GM10847 (cell line): ENCODE results near the gene FGGY.

Experiments
- POLR2A ChIP-seq: IDR thresholded peaks from 2 replicates; pipeline ENCODE4 v1.6.1; 2011; ENCODE audit not compliant: insufficient read length; ENCODE audit errors: extremely low read depth

Gene FGGY

DNA sequence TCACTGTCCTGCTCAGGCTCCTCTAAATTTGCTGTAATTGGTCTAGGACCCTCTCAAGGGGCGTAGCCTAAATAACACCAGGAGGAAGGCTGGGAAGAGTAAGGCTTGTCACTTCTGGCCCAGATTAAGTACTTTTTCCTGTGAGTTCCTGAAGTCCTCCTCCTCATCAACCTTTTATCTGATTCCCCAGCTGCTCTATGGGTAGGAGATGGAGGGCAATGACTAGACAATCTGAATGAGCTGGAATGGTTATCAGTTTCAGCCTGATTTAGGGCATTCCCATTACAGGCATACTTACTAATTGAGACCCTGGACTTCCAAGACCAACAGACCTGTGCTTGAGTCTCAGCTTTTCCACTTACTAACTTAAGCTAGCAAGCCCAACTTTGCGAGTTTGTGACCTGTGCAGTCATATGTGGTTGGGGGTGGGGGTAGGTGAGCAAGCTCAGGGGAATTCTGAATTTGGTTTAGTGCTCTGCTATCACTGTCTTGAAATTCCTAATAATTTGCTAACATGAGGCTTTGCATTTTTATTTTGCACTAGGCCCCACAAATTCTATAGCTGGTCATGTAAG lies 18.0 kb upstream of the FGGY start:
- no peak for TF ChIP-seq POLR2A

DNA sequence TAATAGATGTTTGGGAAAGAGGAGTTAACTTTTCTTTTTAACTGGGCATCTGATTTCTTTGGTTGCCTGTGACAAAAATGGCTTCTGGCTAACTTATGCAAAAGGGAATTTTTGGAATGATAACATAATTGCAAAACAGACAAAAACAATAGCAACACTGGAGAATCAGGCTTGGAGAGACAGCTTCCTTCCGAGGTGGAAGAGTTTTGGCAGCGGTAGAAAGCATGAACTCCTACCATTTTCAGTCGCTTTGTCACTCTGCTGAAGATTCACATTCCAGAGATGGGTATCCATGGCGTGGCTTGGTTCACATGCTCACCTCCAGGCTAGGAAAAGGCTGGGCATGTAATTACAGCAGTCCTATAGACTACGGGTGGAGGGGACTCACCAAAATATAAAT lies 17.2 kb upstream of the FGGY start:
- TF ChIP-seq POLR2A = no peak

DNA sequence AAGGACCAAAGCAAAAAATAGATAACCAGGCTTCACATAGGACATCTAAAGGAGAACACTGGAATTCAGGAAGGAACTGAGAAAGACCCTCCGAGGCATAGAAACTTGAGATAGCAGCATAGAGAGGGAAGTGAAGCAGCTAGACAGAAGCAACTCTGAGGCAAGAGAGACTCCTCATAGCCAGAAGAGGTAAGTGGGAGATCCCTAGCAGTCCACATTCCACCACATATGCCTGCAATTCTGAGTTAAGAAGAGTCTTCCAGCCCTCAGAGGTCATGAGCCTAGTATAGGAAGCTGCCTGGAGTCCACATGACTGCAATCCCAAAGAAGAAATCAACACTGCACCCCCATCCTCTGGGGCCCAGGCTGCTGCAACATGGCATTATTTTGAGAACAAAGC lies 13.9 kb upstream of the FGGY start:
- TF ChIP-seq POLR2A = no peak

- no peak for TF ChIP-seq POLR2A
Observed at GRCh38 chr1:59285691-59286090, 11.2 kb upstream of the FGGY start.

DNA sequence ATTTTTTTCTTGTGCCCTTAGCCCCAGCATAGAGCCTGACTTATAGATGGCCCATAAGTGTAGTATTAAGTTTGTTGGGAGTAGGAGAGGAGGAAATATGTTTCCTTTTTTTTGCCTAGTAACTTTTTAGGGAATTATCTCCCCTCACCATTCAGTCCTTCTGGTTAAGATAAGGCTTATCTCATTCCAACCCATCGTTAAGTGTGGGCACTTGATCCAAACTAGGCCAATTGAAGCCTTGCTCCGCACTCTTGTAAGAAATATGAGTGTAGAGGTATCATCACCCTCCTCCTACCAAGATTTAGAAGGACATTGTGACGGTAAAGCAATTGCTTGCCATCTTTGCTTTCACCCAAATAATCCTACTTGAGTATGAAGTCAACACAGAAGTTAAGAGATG lies 8.8 kb upstream of the FGGY start:
- TF ChIP-seq POLR2A = no peak

- no peak for TF ChIP-seq POLR2A
Observed at GRCh38 chr1:59289570-59289969, 7.3 kb upstream of the FGGY start.

- TF ChIP-seq POLR2A = no peak
Observed at GRCh38 chr1:59290193-59290949, 6.5 kb upstream of the FGGY start.

GRCh38 chr1:59291561-59291960 lies 5.3 kb upstream of the FGGY start:
- no peak for TF ChIP-seq POLR2A

- no peak for TF ChIP-seq POLR2A
Observed at GRCh38 chr1:59292562-59292961, 4.3 kb upstream of the FGGY start.

- TF ChIP-seq POLR2A = no peak
Observed at GRCh38 chr1:59293206-59293605, 3.7 kb upstream of the FGGY start.

DNA sequence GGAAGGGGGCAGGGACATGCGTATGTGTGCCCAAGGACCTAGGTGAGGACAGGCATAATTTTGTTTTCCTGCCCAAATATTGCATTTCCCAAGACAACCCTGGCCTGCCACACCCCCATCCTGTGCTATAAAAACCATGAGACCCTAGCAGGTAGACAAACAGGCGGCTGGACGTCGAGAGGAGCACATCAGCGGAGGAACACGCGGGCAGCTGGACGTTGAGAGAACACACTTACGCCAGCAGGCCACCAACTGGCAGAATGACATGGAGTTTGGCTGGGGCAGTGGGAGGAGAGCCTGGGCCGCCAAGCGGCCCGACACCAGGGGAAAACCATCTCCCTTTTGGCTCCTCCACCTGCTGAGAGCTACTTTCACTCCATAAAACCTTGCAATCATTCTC lies 3.0 kb upstream of the FGGY start:
- no peak for TF ChIP-seq POLR2A

- TF ChIP-seq POLR2A = no peak
Observed at GRCh38 chr1:59294423-59294822, 2.5 kb upstream of the FGGY start.

- no peak for TF ChIP-seq POLR2A
Observed at GRCh38 chr1:59295618-59296017, 1.3 kb upstream of the FGGY start.

DNA sequence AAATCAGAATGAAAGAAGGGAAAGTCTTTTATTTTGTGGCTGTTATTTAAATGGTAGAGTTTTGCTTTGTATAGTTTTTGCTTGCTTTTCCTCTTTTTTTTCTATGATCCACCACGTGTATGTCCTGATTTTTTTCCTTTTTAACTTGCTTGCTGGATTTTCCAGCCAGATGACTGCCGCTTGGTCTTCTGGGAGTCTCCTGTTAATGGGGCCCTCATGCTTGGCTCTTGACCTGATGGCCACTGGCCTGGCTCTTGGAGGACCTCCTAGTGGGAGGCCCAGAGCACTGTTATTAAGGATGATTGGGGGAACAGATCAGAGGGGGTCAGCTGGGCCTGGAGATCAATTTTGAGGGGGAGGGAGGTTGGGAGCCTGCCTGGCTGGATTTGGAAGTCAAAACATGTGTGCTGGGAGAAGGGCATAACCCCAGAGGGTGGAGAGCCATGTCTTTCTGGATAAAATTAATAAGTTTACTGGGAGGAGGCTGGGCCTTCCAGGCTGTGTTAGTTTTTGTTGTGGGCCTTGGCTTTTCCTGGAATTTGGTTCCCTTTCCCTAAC lies 1.2 kb downstream of the FGGY start:
- TF ChIP-seq POLR2A = no peak

- no peak for TF ChIP-seq POLR2A
Observed at GRCh38 chr1:59298710-59299346, 1.9 kb downstream of the FGGY start.

GRCh38 chr1:59302297-59302696 lies 5.4 kb downstream of the FGGY start:
- TF ChIP-seq POLR2A = no peak
